HepG2 (cell line): Measurements from ENCODE around the gene LAP3. TPM values are rescaled to one million over a fixed set of nuclear protein-coding genes. Genes with fewer than 3 reads are reported as not detected.

Experiments used
- CENPX ChIP-seq: sonication (generic); formaldehyde crosslinking; IDR thresholded peaks from 2 replicates; pipeline ENCODE4 v1.9.0; 2021; ENCODE audit warnings: mild to moderate bottlenecking, missing genetic modification reagents, moderate library complexity
- KLF13 ChIP-seq: sonication (generic); formaldehyde crosslinking; IDR thresholded peaks from 2 replicates; pipeline ENCODE4 v1.4.0; 2020; ENCODE audit warnings: mild to moderate bottlenecking, missing genetic modification reagents
- KMT2A ChIP-seq: sonication (generic); formaldehyde crosslinking; IDR thresholded peaks from 2 replicates; pipeline ENCODE4 v1.4.0; 2020; ENCODE audit warnings: missing genetic modification reagents
- KMT2B ChIP-seq: IDR thresholded peaks from 2 replicates; pipeline ENCODE4 v1.6.1; 2016; ENCODE audit warnings: missing genetic modification reagents, missing compliant biosample characterization
- MATR3 ChIP-seq: sonication (generic); formaldehyde crosslinking; IDR thresholded peaks from 2 replicates; pipeline ENCODE4 v1.4.0; 2020; ENCODE audit warnings: missing genetic modification reagents
- MLLT10 ChIP-seq: sonication (generic); formaldehyde crosslinking; IDR thresholded peaks from 2 replicates; pipeline ENCODE4 v1.4.0; 2020; ENCODE audit warnings: missing genetic modification reagents
- NFE2 ChIP-seq: sonication (generic); formaldehyde crosslinking; IDR thresholded peaks from 2 replicates; pipeline ENCODE4 v1.4.0; 2020; ENCODE audit warnings: missing genetic modification reagents
- NFE2L2 ChIP-seq: fragments of 150-350 bp; IDR thresholded peaks from 2 replicates; pipeline ENCODE4 v1.6.1; 2014; ENCODE audit warnings: low read length
- SALL2 ChIP-seq: sonication (generic); formaldehyde crosslinking; IDR thresholded peaks from 2 replicates; pipeline ENCODE4 v1.8.1; 2023; ENCODE audit warnings: mild to moderate bottlenecking, missing genetic modification reagents, inconsistent platforms
- SOX13 ChIP-seq, 3 experiments: fragments of 450-650 bp in 1 of 3; sonication (generic) in 1 of 3; formaldehyde crosslinking in 1 of 3; IDR thresholded peaks in 2 of 3; conservative IDR thresholded peaks in 1 of 3; 2 replicates each; pipeline versions ENCODE4 v1.5.0 to v1.6.1; 2016 to 2020; ENCODE audit warnings: antibody characterized with exemption in 1 of 3, mild to moderate bottlenecking in 1 of 3, missing compliant biosample characterization in 1 of 3, missing genetic modification reagents in 1 of 3, moderate library complexity in 1 of 3
- TCF12 ChIP-seq, 2 experiments: fragments of 450-650 bp in 1 of 2; sonication (generic) in 1 of 2; formaldehyde crosslinking in 1 of 2; IDR thresholded peaks; 2 replicates each; pipeline versions ENCODE4 v1.6.1 to v1.8.0; 2017 to 2022; ENCODE audit warnings: antibody characterized with exemption in 1 of 2, mild to moderate bottlenecking in 1 of 2, missing genetic modification reagents in 1 of 2, moderate library complexity in 1 of 2
- TOE1 ChIP-seq: sonication (generic); formaldehyde crosslinking; IDR thresholded peaks from 2 replicates; pipeline ENCODE4 v1.4.0; 2020; ENCODE audit warnings: mild to moderate bottlenecking, missing genetic modification reagents
- ZNF24 ChIP-seq: fragments of 450-650 bp; IDR thresholded peaks from 2 replicates; pipeline ENCODE4 v1.6.1; 2017; ENCODE audit warnings: antibody characterized with exemption, mild to moderate bottlenecking
- ZNF543 ChIP-seq: sonication (generic); formaldehyde crosslinking; IDR thresholded peaks from 2 replicates; pipeline ENCODE4 v1.4.0; 2020; ENCODE audit warnings: mild to moderate bottlenecking, missing genetic modification reagents
- polyA plus RNA-seq, 8 experiments: library from polyadenylated mRNA; depleted of rRNA in 3 of 8; stranded (reverse) in 7 of 8; unstranded in 1 of 8; fragments of >200 nt; fragmentation: Illumina TruSeq in 4 of 8; extraction: Trizol in 4 of 8; gene quantifications; 2 replicates each; pipeline versions ENCODE4 v1.2.1 to v1.2.3, GENCODE V29; 2011 to 2016; ENCODE audit warnings: low read depth in 4 of 8, missing spikeins in 1 of 8, mixed read lengths in 1 of 8; ENCODE audit not compliant: insufficient read depth in 1 of 8
- total RNA-seq, 5 experiments: library from RNA; depleted of rRNA; stranded (reverse); fragments of >200 nt; fragmentation: Illumina TruSeq; extraction: Trizol; gene quantifications; 2 replicates each; pipeline ENCODE4 v1.2.3, GENCODE V29; 2016; ENCODE audit warnings: low read depth in 1 of 5
- TF ChIP-seq, protein P1 (sequence below): sonication (generic); formaldehyde crosslinking; IDR thresholded peaks from 2 replicates; pipeline ENCODE4 v1.4.0; 2020; ENCODE audit warnings: missing genetic modification reagents, borderline replicate concordance

Gene LAP3
- total and polyA plus RNA-seq, 2 of the 13 experiments (the other 11 are each of a cell fraction or from before 2014, with no cell fraction given): 106 to 125 TPM

DNA sequence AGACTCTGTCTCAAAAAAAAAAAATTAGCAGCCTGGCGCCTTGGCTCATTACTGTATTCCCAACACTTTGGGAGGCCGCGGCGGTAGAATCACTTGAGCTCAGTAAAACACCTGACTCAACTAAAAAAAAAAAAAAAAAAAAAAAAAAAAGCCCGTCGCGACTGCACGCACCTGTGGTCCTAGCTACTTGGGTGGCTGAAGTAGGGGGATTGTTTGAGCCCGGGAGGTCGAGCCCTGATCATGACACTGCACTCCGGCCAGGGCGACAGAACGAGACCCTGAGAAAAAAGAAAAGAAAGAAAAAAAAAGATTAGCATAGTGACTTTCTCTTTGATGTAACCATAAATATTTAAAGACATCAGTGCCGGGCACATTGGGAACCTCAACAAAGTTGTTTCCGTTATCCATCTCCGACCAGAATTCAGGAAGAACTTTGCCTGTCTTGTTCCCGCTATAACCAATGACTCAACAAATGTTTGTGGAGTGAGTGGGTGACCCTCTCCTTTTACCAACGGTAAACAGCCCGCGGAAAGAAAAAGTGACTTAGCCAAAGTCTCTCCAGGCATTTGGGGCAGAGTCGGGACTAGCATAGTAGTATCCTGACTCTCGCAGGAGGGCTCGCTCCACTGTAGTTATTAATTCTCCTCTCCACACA is 36.9 kb downstream of the LAP3 start (continued):
- TF ChIP-seq SOX13 (IDR thresholded peaks at IDR 0.05) (no peak), SOX13 (CRISPR knock-in tag; conservative IDR thresholded peaks at IDR 0.05 in 1 of 2, IDR thresholded peaks at IDR 0.05 in 1 of 2) (0 out of 4 replicates have a peak, but pooled peaks of 1 of the 2 experiments have one; percentile 61), KMT2A (CRISPR knock-in tag) (no peak), TCF12 (IDR thresholded peaks at IDR 0.05) (no peak), TCF12 (CRISPR knock-in tag; IDR thresholded peaks at IDR 0.05) (no peak), SALL2 (CRISPR knock-in tag) (no peak), KLF13 (CRISPR knock-in tag) (no peak), MLLT10 (CRISPR knock-in tag) (no peak), NFE2 (CRISPR knock-in tag) (no peak), ZNF24 (no peak), KMT2B (CRISPR knock-in tag) (no peak), NFE2L2 (0 out of 2 replicates have a peak, but pooled peaks have one; percentile 41), TOE1 (CRISPR knock-in tag) (0 out of 2 replicates have a peak, but pooled peaks have one; percentile 15), MATR3 (CRISPR knock-in tag) (no peak), CENPX (CRISPR knock-in tag) (no peak), ZNF543 (CRISPR knock-in tag) (0 out of 2 replicates have a peak, but pooled peaks have one; percentile 6)
- TF ChIP-seq, protein P1, sequence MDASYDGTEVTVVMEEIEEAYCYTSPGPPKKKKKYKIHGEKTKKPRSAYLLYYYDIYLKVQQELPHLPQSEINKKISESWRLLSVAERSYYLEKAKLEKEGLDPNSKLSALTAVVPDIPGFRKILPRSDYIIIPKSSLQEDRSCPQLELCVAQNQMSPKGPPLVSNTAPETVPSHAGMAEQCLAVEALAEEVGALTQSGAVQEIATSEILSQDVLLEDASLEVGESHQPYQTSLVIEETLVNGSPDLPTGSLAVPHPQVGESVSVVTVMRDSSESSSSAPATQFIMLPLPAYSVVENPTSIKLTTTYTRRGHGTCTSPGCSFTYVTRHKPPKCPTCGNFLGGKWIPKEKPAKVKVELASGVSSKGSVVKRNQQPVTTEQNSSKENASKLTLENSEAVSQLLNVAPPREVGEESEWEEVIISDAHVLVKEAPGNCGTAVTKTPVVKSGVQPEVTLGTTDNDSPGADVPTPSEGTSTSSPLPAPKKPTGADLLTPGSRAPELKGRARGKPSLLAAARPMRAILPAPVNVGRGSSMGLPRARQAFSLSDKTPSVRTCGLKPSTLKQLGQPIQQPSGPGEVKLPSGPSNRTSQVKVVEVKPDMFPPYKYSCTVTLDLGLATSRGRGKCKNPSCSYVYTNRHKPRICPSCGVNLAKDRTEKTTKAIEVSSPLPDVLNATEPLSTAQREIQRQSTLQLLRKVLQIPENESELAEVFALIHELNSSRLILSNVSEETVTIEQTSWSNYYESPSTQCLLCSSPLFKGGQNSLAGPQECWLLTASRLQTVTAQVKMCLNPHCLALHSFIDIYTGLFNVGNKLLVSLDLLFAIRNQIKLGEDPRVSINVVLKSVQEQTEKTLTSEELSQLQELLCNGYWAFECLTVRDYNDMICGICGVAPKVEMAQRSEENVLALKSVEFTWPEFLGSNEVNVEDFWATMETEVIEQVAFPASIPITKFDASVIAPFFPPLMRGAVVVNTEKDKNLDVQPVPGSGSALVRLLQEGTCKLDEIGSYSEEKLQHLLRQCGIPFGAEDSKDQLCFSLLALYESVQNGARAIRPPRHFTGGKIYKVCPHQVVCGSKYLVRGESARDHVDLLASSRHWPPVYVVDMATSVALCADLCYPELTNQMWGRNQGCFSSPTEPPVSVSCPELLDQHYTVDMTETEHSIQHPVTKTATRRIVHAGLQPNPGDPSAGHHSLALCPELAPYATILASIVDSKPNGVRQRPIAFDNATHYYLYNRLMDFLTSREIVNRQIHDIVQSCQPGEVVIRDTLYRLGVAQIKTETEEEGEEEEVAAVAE (CRISPR knock-in tag): no peak
